Raji (cell line): ENCODE results near the gene SERBP1.

Experiments used
- POLR2A ChIP-seq: IDR thresholded peaks from 2 replicates; pipeline ENCODE4 v1.6.1; 2011; ENCODE audit warnings: low read depth, low read length, control low read depth; ENCODE audit not compliant: insufficient read depth

SERBP1 gene

DNA sequence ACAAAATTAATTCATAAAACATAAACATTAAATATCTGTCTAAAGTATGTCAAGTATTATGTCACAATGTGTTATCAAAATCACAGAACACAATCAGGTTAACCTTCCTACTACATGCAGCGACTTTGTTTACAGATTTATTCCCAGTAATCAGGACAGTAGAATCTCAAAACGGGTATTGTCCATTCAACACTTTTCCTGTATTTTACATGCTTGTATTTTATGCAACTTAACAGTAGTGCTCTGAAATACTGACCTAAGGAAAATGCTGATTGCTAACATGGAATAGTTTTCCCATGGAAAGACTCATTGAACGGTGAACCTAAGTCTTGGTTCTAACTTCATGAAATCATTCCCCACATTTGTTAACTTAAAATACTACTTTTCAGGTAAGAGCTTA, 2.3 kb downstream of the SERBP1 start:
- no peak for TF ChIP-seq POLR2A

DNA sequence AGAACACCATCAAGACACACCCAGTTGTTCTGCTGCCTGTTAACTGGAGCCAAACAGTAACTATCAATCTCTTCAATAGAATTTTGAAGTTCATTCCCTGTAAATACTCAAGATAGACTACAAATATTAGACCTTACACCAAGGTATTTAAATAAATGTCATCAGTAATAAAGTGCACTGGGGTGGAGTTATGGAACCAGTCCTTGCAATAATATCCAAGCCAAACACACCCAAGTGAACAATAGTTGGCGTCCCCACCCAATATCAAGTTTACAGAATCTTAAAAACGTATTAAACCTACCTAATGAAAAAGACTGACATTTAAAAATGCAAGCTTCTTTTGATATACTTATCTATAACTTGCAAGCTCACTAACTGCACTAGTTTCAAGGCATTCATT, 2.7 kb downstream of the SERBP1 start:
- TF ChIP-seq POLR2A: no peak

DNA sequence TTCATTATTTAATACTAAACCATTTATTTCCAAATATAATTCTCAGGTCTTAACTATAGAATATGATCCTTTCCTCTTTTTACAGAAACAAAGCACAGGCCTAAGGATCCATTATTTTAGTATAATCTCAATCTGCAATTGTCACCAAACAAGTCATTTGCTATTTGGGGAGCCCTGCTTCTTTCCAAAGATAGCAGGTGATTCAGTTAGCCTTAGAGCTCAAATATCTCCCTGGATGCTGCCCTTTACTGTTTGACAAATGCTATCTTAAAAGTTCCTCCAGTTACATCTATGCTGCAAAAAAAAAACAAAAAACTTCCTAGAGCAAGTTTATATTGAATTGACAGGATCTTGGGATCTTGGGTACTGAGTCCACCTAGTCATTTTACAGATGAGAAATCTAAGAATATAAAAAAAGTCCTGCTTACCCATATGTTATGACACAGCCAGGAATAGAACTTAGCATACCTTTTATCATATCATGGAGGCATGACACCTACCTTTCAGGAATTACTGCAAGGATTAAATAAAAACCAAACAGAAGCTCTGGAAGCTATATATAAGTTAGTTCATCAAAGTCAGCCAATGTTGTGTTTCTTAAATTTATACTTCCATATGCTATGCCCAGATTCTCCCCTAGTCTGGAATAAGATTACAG, 9.2 kb downstream of the SERBP1 start:
- no peak for TF ChIP-seq POLR2A

DNA sequence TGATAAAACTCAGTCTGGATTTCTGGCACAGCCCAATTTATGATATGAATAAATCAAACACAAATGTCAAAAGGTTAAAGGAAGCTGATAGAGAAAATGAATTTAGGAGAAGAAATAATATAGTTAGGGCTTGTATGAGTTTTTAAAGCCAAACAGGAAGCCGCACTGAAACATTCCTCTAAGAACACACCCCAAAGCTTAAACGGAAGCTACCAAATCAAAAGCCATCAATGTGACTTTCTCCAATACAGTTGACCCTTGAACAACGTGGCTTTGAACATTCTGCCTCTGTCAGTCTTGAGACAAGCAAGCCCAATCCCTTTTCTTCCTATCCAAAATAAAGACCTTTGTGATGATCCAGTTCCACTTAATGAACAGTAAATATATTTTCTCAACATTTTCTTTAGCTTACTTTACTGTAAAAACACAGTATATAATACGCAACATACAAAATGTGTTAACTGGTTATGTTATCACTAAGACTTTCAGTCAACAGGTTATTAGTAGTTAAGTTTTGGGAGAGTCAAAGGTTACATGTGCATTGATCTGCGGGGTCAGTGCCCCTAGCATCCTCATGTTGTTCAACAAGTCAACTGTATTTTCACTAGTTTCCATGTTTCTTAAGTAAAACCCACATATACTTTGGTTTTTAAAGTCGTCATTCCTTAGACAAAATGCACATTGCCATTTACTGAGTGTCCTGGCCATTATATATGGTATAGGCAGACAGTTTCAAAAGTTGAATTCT, 11.2 kb downstream of the SERBP1 start:
- no peak for TF ChIP-seq POLR2A

DNA sequence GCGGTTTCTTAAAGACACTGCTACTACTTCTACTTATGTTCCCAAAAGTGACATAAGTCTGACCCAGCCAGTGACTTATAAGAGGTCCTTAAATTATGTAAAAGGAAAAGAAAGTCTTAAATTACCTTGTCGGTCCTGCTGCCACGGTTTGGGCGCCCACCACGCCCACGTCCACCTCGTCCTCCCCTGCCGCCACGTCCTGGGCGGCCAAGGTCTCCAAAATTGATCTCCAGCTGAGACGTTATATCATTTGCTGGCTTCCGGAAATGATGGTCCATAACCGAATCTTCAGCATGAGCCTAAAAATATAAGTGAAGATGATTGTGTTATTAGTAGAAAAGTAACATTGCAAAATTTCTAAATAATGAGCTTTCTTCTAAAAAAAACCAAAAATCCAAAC, 15.2 kb downstream of the SERBP1 start:
- TF ChIP-seq POLR2A: no peak

DNA sequence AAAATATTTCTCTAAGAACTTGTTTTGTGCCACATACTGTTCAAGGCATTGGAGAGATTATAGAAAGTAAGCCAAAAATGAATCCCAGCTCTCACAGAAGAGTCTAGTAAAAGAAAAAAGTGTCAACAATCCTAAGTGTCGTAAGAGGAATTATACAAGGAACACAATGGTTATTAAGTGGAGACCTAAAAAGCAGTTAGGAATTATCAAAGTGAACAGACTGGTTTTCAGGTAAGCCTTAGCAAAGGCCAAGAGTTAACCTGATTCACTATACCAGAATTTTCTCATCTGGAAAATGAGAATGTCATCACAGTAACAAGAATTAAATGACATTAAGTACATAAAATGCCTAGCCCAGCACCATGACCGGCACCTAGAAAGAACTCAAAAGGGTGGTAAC, 15.6 kb downstream of the SERBP1 start:
- TF ChIP-seq POLR2A: no peak

DNA sequence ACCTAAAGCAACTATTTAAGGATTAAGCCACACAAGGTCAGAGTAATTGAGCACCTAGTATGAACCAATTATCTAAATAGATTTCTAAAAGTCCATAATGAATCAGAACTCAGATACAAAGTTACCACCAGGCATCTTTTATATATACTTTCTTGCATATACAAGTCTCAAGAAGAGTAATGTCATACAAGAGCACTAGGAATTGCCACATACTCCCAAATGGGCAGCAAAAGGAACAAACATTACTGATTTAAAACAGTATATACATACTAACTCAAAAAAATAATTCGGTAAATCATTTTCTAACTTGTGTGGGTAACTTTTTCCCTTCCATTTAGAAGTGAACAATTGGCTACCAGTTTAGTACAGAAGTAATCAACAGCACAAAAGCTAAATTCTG, 22.1 kb downstream of the SERBP1 start:
- no peak for TF ChIP-seq POLR2A

DNA sequence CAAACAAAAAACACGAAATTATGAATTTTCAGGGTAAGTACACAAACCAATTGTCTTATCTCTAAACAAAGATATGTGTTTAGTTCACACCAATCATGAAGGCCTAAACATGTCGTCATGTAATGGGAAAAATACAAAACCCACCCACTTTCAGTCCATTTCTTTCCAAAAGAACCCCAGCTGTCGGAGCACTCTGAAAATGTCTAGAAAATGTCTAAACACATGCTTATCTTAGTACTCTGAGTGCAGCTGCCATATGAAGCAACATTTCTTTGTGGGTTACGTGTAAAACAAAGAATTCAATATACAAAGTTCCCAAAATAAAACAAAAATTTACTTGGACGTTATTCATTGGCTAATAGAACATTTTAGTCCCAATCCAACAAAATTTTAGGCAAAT, 22.7 kb downstream of the SERBP1 start:
- TF ChIP-seq POLR2A: no peak

DNA sequence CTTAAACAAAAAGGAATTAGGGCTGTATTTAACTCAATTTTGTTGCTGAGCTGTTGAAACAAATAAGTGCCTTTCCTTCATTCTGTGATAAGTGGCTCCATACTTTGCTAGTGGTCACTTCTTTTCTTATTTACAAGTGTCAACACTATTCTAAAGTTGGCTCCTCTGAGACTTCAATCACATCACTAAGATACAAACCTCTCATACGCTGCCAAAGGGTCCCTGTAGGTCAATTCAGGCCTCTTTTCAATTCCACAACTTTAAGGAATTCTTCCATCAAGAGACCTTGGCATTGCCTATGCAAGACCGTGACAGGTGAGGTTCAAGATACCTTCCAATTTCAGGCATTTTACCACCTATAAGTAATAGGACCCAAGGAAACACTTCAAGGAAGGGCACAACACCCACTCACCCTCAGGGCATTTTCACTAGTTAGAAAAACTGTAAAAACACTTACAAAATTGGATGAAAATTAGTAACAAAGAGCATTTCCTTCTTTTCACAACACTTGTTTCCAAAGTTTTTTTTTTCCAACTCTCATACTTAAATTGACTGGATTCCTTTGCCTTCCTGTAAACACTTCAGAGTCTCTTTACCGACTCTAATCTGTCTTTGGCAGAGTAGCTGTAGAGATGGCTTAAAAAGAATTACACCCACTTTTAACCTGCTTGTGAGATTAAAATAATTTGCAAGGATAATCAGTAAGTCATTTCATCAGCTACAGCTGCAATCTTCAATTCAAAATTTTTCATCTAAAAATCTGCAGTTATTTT, 24.5 kb downstream of the SERBP1 start:
- no peak for TF ChIP-seq POLR2A

DNA sequence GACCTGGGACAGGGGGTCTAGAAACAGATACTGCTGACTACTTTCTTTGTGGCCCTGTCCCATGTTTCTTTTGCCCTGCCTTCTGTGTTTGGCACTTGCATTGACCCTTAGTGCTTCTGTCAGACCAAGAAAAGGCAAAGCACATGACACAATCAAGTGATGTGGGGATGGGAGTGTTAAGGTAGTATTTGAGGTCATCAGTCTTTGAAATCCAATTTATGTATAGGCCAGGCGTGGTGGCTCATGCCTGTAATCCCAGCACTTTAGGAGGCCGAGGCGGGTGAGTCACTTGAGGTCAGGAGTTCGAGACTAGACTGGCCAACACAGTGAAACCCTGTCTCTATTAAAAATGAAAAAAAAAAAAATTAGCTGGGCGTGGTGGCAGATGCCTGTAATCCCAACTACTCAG, 26.0 kb downstream of the SERBP1 start:
- TF ChIP-seq POLR2A: no peak

DNA sequence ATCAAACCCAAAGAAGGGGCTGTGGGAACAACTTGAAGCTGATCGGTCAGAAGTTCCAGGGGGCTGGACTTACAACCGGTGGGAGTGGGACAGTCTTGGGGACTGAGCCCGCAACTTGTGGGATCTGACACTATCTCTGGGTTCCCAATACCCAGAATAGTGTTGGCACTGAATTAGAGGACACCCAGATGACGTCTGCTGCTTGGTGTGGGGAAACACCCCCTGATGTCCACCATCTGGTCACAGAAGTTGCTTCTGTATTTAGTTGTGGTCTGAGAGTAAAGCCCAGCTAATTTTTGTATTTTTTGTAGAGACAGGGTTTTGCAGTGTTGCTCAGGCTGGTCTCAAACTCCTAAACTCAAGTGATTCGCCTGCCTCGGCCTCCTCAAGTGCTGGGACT, 28.8 kb downstream of the SERBP1 start:
- no peak for TF ChIP-seq POLR2A

DNA sequence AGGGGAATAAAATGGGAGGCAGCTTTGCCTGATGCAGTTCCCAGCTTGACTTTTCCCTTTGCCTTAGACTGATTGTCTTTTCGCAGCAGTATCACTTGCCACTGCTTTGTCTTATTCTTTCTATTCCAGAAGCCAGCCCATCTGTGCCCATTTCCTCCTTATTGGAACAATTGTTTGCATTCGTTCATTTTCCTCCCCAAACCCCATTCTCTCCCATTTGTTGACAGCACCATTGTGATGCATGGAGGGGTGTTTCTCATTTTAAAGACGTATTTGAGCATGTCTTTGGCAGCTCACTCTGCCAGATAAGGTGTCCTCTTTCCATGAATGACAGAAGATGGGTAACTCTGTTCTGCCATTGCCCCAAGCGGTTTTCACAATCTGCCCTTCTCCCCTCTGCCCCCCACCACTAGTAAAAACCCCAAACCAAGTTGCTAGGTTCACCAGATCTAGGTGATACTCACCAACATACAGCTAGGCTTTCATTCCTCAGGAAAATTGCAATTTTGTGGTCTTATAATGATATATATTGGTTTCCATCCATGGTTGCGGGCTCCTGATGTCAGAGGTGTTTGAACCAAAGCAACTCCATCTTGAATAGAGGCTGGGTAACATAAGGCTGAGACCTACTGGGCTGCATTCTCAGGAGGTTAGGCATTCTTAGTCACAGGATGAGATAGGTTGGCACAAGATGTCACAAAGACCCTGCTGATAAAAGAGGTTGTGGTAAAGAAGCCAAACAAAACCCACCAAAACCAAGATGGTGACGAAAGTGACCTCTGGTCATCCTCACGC, 30.8 kb downstream of the SERBP1 start:
- TF ChIP-seq POLR2A: no peak

DNA sequence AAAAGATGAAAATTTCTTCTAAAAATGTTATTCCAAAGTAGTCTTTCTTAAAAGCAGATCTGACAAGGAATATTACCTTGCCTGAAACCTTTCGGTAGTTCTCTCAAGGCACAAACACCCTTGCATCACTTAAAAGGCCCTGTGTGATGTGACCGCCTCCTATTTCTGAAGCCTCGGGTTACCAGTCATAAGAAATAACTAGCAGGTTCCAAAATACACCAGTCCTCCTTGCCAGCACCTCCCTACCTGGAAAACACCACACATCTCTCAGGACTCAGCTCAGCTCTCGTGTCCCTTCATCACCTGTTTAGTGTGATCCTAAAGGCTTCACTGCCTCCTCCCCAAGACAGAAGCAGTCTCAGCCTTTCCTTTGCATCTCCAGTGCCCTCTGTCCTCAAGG, 35.7 kb downstream of the SERBP1 start:
- TF ChIP-seq POLR2A: no peak

DNA sequence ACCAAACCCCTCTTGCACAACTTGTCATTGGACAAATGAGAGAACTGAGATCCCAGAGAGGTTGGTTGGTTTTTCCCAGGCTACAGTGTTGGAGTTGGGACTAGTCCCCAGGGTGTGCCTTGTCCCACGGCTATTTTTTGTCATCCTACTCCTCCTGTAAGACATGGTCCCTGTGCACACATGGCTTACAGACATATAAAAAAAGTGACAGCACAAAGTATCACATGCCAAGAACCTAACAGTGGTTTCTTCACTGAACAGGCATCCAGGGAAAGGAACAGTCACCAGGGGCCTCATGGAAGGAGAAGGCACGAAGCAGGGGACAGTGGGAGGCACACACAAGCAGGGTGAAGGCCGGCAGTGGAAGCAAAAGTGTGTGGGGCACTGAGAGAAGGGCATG, 36.5 kb downstream of the SERBP1 start:
- TF ChIP-seq POLR2A: no peak

DNA sequence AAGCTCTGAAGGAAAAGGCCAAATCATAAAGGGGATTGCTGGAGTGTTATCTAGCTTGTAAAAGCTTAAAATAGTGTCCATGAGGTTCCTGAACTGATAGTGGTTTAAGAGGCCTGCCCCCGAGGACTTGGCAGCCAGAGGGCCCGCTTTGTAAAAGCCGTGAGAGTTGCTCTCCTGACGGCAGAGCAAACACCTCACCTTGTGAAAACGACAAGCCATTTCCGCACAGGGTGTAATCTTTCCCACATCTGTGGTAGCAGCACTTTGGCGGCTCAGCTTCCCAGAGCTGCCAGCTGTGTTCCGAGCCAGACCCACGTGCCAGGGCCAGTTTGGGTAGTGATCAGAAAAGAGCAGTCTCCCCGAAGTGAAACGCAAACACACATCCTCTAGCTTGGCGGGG, 37.0 kb downstream of the SERBP1 start:
- no peak for TF ChIP-seq POLR2A
